Measurements from ENCODE around the gene ENC1. TPM values are rescaled to one million over a fixed set of nuclear protein-coding genes. Genes with fewer than 3 reads are reported as not detected.

Gene ENC1
- total RNA-seq, 1 experiment from 2014 or later = 37.0 TPM

DNA sequence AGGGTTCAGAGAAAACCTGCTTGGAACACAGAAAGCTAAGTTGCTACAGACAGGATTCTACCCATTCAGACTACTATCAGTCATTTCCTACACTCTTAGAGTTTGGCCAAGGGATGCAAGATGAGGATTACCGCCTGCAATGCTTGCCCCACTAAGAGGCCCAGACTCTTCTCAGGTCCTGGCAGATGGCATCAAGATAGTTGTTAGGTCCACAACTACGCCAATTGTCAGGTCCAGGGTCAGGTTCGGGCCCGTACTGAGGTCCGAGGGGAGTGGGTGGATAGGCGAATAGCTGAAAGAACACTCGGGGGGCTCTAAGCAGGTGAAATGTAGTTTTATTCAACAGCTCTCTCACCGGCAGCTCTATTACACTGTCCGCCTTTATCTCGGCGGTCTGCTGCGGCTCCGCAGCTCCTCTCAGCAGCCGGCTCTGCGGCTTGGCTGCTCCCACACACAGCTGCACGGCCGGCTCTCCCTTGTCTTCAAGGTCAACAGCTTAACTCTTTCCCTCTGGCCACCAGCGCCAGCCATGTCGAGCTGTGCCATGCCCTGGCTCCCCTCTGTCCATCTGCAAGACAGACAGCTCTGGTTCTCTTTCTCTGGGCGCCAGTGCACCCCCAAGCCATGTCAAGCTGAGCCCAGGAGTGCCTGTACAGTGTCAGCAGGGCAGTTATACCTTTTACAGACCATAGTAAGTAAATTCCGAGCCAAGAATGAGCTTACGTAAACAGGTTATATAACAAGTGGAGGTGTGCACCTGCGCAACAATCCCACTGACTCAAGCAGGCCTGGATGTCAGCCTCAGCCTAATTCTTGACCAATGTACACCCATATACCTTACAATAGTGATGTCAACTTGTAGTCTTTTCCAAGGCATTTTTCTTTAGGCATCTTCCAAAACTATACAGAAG lies 24.0 kb downstream of the ENC1 start:
- no peak for DNase-seq (ENCODE audit: low read depth, low spot score)

DNA sequence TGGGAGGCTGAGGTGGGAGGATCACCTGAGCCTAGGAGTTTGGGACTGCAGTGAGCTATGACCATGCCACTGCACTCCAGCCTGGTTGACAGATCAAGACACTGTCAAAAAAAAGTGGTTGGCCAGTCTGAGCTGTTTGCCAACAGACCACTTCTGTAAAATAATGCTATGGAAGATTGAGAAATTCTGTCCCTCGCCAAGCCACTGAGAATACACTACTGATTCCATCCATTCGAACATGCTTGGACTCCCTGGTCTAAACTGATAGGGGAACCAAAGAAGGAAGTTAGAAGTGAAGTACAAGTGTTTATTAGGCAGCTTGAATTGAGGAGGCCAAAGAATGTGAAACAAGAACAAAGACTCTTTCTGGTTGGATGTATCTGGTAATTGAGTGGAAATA lies 27.2 kb downstream of the ENC1 start:
- Histone ChIP-seq H3K27me3 (ENCODE audit: control insufficient read depth, insufficient read depth, low read length) (no peaks in the 10 kb centered on the region), H3K4me1 (ENCODE audit: control insufficient read depth, insufficient read depth, low read length) (no peaks in the 10 kb centered on the region), H3K9me3 (ENCODE audit: control insufficient read depth, insufficient read depth, low read depth, low read length) (no peaks in the 10 kb centered on the region), H3K4me3 (ENCODE audit: low read depth in 2 of 2, low read length in 2 of 2) (no peak overlapping the region), H3K27ac (ENCODE audit: low read length) (no peak overlapping the region), H3K36me3 (ENCODE audit: control insufficient read depth, insufficient read depth, low read length) (no peaks in the 10 kb centered on the region)
- DNase-seq (ENCODE audit: low read depth, low spot score) = no peak
- in situ Hi-C loops (cut with HindIII; ENCODE audit: low pct_unique_long_range_greater_than_20kb, low sequenced_read_pairs) = no loop called here
- intact Hi-C loops (cut with micrococcal nuclease; ENCODE audit: unreplicated experiment) = no loop called here
- ChIA-PET POLR2A (no interaction called here), CTCF (interaction anchor here (0.8 kb wide), 1 partner anchor 32 kb away, joined by 4 read pairs; no protein-coding TSS in a partner anchor)
- no TSS peak for BruUV-seq (replicated peaks)
- no peak for TF ChIP-seq SIN3A (IDR thresholded peaks at IDR 0.05; ENCODE audit: borderline replicate concordance, insufficient read depth, low read depth, low read length)
- TF ChIP-seq, protein P1, sequence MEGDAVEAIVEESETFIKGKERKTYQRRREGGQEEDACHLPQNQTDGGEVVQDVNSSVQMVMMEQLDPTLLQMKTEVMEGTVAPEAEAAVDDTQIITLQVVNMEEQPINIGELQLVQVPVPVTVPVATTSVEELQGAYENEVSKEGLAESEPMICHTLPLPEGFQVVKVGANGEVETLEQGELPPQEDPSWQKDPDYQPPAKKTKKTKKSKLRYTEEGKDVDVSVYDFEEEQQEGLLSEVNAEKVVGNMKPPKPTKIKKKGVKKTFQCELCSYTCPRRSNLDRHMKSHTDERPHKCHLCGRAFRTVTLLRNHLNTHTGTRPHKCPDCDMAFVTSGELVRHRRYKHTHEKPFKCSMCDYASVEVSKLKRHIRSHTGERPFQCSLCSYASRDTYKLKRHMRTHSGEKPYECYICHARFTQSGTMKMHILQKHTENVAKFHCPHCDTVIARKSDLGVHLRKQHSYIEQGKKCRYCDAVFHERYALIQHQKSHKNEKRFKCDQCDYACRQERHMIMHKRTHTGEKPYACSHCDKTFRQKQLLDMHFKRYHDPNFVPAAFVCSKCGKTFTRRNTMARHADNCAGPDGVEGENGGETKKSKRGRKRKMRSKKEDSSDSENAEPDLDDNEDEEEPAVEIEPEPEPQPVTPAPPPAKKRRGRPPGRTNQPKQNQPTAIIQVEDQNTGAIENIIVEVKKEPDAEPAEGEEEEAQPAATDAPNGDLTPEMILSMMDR (IDR thresholded peaks at IDR 0.05) = no peak
- TF ChIP-seq TCF7L2 (IDR thresholded peaks at IDR 0.05; ENCODE audit: low read depth, low read length) = no peak
- no peak for TF ChIP-seq POLR2AphosphoS5 (IDR thresholded peaks at IDR 0.05; ENCODE audit: low read depth, low read length)
- TF ChIP-seq, protein P2, sequence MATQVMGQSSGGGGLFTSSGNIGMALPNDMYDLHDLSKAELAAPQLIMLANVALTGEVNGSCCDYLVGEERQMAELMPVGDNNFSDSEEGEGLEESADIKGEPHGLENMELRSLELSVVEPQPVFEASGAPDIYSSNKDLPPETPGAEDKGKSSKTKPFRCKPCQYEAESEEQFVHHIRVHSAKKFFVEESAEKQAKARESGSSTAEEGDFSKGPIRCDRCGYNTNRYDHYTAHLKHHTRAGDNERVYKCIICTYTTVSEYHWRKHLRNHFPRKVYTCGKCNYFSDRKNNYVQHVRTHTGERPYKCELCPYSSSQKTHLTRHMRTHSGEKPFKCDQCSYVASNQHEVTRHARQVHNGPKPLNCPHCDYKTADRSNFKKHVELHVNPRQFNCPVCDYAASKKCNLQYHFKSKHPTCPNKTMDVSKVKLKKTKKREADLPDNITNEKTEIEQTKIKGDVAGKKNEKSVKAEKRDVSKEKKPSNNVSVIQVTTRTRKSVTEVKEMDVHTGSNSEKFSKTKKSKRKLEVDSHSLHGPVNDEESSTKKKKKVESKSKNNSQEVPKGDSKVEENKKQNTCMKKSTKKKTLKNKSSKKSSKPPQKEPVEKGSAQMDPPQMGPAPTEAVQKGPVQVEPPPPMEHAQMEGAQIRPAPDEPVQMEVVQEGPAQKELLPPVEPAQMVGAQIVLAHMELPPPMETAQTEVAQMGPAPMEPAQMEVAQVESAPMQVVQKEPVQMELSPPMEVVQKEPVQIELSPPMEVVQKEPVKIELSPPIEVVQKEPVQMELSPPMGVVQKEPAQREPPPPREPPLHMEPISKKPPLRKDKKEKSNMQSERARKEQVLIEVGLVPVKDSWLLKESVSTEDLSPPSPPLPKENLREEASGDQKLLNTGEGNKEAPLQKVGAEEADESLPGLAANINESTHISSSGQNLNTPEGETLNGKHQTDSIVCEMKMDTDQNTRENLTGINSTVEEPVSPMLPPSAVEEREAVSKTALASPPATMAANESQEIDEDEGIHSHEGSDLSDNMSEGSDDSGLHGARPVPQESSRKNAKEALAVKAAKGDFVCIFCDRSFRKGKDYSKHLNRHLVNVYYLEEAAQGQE (IDR thresholded peaks at IDR 0.05; ENCODE audit: insufficient read depth in 1 of 2, low read depth in 2 of 2, low read length in 1 of 2) = no peak
- no peak for ATAC-seq

More for the DNA sequence above, 24.0 kb downstream of the ENC1 start:
- H3K27ac ChIP-seq (ENCODE audit: low read length) = no peak overlapping the region
- in situ Hi-C loops (cut with HindIII; ENCODE audit: low pct_unique_long_range_greater_than_20kb, low sequenced_read_pairs) = no loop called here
- BruUV-seq (replicated peaks) = no TSS peak
- no peaks in the 10 kb centered on the region for H3K27me3 ChIP-seq (ENCODE audit: control insufficient read depth, insufficient read depth, low read length)
- H3K36me3 ChIP-seq (ENCODE audit: control insufficient read depth, insufficient read depth, low read length) = no peaks in the 10 kb centered on the region
- ChIA-PET POLR2A (no interaction called here), CTCF (no interaction called here)
- no peak for ATAC-seq
- TF ChIP-seq SIN3A (IDR thresholded peaks at IDR 0.05; ENCODE audit: borderline replicate concordance, insufficient read depth, low read depth, low read length) = no peak
- H3K9me3 ChIP-seq (ENCODE audit: control insufficient read depth, insufficient read depth, low read depth, low read length) = no peaks in the 10 kb centered on the region
- intact Hi-C loops (cut with micrococcal nuclease; ENCODE audit: unreplicated experiment) = no loop called here
- no peaks in the 10 kb centered on the region for H3K4me1 ChIP-seq (ENCODE audit: control insufficient read depth, insufficient read depth, low read length)
- no peak overlapping the region for H3K4me3 ChIP-seq (ENCODE audit: low read depth in 2 of 2, low read length in 2 of 2)

DNA sequence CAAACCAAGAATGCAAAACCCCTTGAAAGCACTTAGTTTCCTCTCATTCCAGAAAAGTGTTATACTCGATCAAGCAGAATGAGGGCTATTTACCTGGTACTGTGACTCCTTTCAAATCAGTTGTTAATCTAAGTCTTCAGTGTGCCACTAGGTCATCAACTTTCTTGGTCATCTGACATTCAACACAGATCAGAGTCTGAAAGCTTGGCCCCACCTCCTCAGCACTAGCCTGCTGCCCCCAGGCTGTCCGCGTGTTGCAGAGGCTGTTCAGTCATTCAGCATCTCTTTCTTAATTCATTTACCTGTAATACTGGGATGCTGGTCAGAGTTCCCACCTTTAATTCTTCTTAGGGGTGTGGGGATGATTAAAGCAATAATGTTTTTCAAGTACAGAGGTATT lies 28.5 kb downstream of the ENC1 start:
- TF ChIP-seq TCF7L2 (IDR thresholded peaks at IDR 0.05; ENCODE audit: low read depth, low read length) = no peak
- TF ChIP-seq, protein P2 (IDR thresholded peaks at IDR 0.05; ENCODE audit: insufficient read depth in 1 of 2, low read depth in 2 of 2, low read length in 1 of 2) = no peak
- TF ChIP-seq POLR2AphosphoS5 (IDR thresholded peaks at IDR 0.05; ENCODE audit: low read depth, low read length) = no peak
- TF ChIP-seq SIN3A (IDR thresholded peaks at IDR 0.05; ENCODE audit: borderline replicate concordance, insufficient read depth, low read depth, low read length) = no peak
- TF ChIP-seq, protein P1 (IDR thresholded peaks at IDR 0.05) = no peak
- ATAC-seq = no peak
- Histone ChIP-seq H3K4me1 (ENCODE audit: control insufficient read depth, insufficient read depth, low read length) (no peaks in the 10 kb centered on the region), H3K36me3 (ENCODE audit: control insufficient read depth, insufficient read depth, low read length) (no peaks in the 10 kb centered on the region), H3K27me3 (ENCODE audit: control insufficient read depth, insufficient read depth, low read length) (no peaks in the 10 kb centered on the region), H3K4me3 (ENCODE audit: low read depth in 2 of 2, low read length in 2 of 2) (no peak overlapping the region), H3K9me3 (ENCODE audit: control insufficient read depth, insufficient read depth, low read depth, low read length) (no peaks in the 10 kb centered on the region), H3K27ac (ENCODE audit: low read length) (no peak overlapping the region)
- POLR2A ChIA-PET = no interaction called here
- intact Hi-C loops (cut with micrococcal nuclease; ENCODE audit: unreplicated experiment) (no loop called here), in situ Hi-C loops (cut with HindIII; ENCODE audit: low pct_unique_long_range_greater_than_20kb, low sequenced_read_pairs) (no loop called here)
- CTCF ChIA-PET = no interaction called here
- BruUV-seq (replicated peaks) = no TSS peak
- no peak for DNase-seq (ENCODE audit: low read depth, low spot score)
